Stimulated activated CD4-positive, alpha-beta T cell treated with anti-CD3 and anti-CD28 coated beads, Interleukin-15, amount 100 ng/mL, for 48 hours (primary cell): ENCODE data around the gene TBC1D1.

Experiments used
- DNase-seq, 2 donors: peaks; one replicate each; pipeline ENCODE4 v3.0.0-alpha.2; 2020; ENCODE audit warnings: low read depth in 2 of 2

The TBC1D1 gene

GRCh38 chr4:38146383-38146782 lies 255.5 kb downstream of the TBC1D1 start:
- no peak for DNase-seq

- DNase-seq = no peak
Observed at GRCh38 chr4:38149472-38149996, 258.6 kb downstream of the TBC1D1 start.

GRCh38 chr4:38149997-38150671 lies 259.2 kb downstream of the TBC1D1 start:
- DNase-seq = no peak

- DNase-seq = no peak
Observed at GRCh38 chr4:38150766-38151165, 259.9 kb downstream of the TBC1D1 start.

- DNase-seq = no peak
Observed at GRCh38 chr4:38151873-38152272, 261.0 kb downstream of the TBC1D1 start.

GRCh38 chr4:38152305-38152704 lies 261.4 kb downstream of the TBC1D1 start:
- DNase-seq = no peak

GRCh38 chr4:38152721-38153386 lies 262.0 kb downstream of the TBC1D1 start:
- DNase-seq = no peak

- DNase-seq = no peak
Observed at GRCh38 chr4:38153387-38153760, 262.5 kb downstream of the TBC1D1 start.

GRCh38 chr4:38154252-38154651 lies 263.4 kb downstream of the TBC1D1 start:
- DNase-seq = no peak

- DNase-seq = no peak
Observed at GRCh38 chr4:38154681-38155588, 264.1 kb downstream of the TBC1D1 start.

- no peak for DNase-seq
Observed at GRCh38 chr4:38155589-38156294, 264.9 kb downstream of the TBC1D1 start.

GRCh38 chr4:38157592-38157991 lies 266.7 kb downstream of the TBC1D1 start:
- DNase-seq = no peak

GRCh38 chr4:38160487-38161207 lies 269.8 kb downstream of the TBC1D1 start:
- DNase-seq = peak in 1 of 2 donors; percentile 42

GRCh38 chr4:38161208-38162113 lies 270.6 kb downstream of the TBC1D1 start:
- no peak for DNase-seq

- DNase-seq = no peak
Observed at GRCh38 chr4:38162240-38162784, 271.4 kb downstream of the TBC1D1 start.

- no peak for DNase-seq
Observed at GRCh38 chr4:38163216-38164006, 272.5 kb downstream of the TBC1D1 start.

GRCh38 chr4:38164346-38164745 lies 273.5 kb downstream of the TBC1D1 start:
- no peak for DNase-seq

GRCh38 chr4:38166082-38166481 lies 275.2 kb downstream of the TBC1D1 start:
- no peak for DNase-seq

GRCh38 chr4:38166768-38167167 lies 275.9 kb downstream of the TBC1D1 start:
- no peak for DNase-seq
